GM21528 (cell line): Measurements from ENCODE around the gene WDR7.
A peak's percentile ranks its signal among the peaks of the same experiment; 100 is the strongest.

ENCODE experiments used
- ATAC-seq: cut with Tn5 transposase; IDR thresholded peaks from one replicate; pipeline ENCODE4 v1.9.1; 2021; ENCODE audit warnings: mild to moderate bottlenecking, moderate library complexity; ENCODE audit not compliant: unreplicated experiment, low FRiP score

The WDR7 gene

GRCh38 chr18:56789889-56790180, 138.7 kb downstream of the WDR7 start:
- no peak for ATAC-seq

- ATAC-seq = no peak
These were observed 144.2 kb downstream of the WDR7 start for GRCh38 chr18:56795381-56795780.

GRCh38 chr18:56799756-56800155, 148.6 kb downstream of the WDR7 start:
- no peak for ATAC-seq

- no peak for ATAC-seq
These were observed 151.9 kb downstream of the WDR7 start for GRCh38 chr18:56803051-56803450.

GRCh38 chr18:56804395-56804794, 153.2 kb downstream of the WDR7 start:
- ATAC-seq = no peak

GRCh38 chr18:56807901-56808300, 156.7 kb downstream of the WDR7 start:
- no peak for ATAC-seq

GRCh38 chr18:56812674-56813073, 161.5 kb downstream of the WDR7 start:
- no peak for ATAC-seq

- ATAC-seq = no peak
These were observed 164.8 kb downstream of the WDR7 start for GRCh38 chr18:56815926-56816325.

- ATAC-seq = no peak
These were observed 172.9 kb downstream of the WDR7 start for GRCh38 chr18:56823986-56824565.

- no peak for ATAC-seq
These were observed 174.2 kb downstream of the WDR7 start for GRCh38 chr18:56825321-56825720.

GRCh38 chr18:56825878-56826277, 174.7 kb downstream of the WDR7 start:
- no peak for ATAC-seq

- no peak for ATAC-seq
These were observed 180.8 kb downstream of the WDR7 start for GRCh38 chr18:56831988-56832387.

- ATAC-seq = no peak
These were observed 184.2 kb downstream of the WDR7 start for GRCh38 chr18:56835331-56835730.

GRCh38 chr18:56836173-56836572, 185.0 kb downstream of the WDR7 start:
- ATAC-seq = no peak

GRCh38 chr18:56841836-56842235, 190.7 kb downstream of the WDR7 start:
- no peak for ATAC-seq

GRCh38 chr18:56843241-56843640, 192.1 kb downstream of the WDR7 start:
- no peak for ATAC-seq

- ATAC-seq = no peak
These were observed 193.4 kb downstream of the WDR7 start for GRCh38 chr18:56844556-56844955.

- ATAC-seq = peak; percentile 87
These were observed 200.6 kb downstream of the WDR7 start for GRCh38 chr18:56851774-56852173.

GRCh38 chr18:56853961-56854360, 202.8 kb downstream of the WDR7 start:
- ATAC-seq = no peak

- ATAC-seq = no peak
These were observed 210.1 kb downstream of the WDR7 start for GRCh38 chr18:56861244-56861643.

- no peak for ATAC-seq
These were observed 218.1 kb downstream of the WDR7 start for GRCh38 chr18:56869189-56869777.

GRCh38 chr18:56870982-56871381, 219.8 kb downstream of the WDR7 start:
- ATAC-seq = no peak

- ATAC-seq = no peak
These were observed 221.0 kb downstream of the WDR7 start for GRCh38 chr18:56872140-56872539.
